Upper lobe of left lung (tissue), 6 donors: ENCODE measurements around the gene AGAP1. TPM values are rescaled to one million over a fixed set of nuclear protein-coding genes. Genes with fewer than 3 reads are reported as not detected.

Experiments used
- ATAC-seq, 2 donors: fragments of 200-7000 bp; cut with Tn5 transposase; one replicate each; pipeline ENCODE4 v1.9.1; 2022; ENCODE audit warnings: mild to moderate bottlenecking in 2 of 2, moderate library complexity in 2 of 2; ENCODE audit not compliant: low FRiP score in 2 of 2
- DNase-seq, 2 donors: peaks; one replicate each; pipeline ENCODE4 v3.0.0-alpha.2; 2019 to 2020
- H3K27ac ChIP-seq, 4 donors: fragments of 200-600 bp; sonication (generic); one replicate each; pipeline ENCODE4 v1.5.1; 2016 to 2019
- H3K27me3 ChIP-seq, 4 donors: fragments of 200-600 bp; sonication (generic); one replicate each; pipeline ENCODE4 v1.5.1; 2017 to 2019
- H3K36me3 ChIP-seq, 4 donors: fragments of 200-600 bp; sonication (generic); one replicate each; pipeline ENCODE4 v1.5.1; 2016 to 2019
- H3K4me1 ChIP-seq, 4 donors: fragments of 200-600 bp; sonication (generic); one replicate each; pipeline ENCODE4 v1.5.1; 2018 to 2019
- H3K4me3 ChIP-seq, 4 donors: fragments of 200-600 bp; sonication (generic); one replicate each; pipeline ENCODE4 v1.5.1; 2017 to 2019; ENCODE audit warnings: mild to moderate bottlenecking in 2 of 4, moderate library complexity in 1 of 4
- H3K9me3 ChIP-seq, 4 donors: fragments of 200-600 bp; sonication (generic); one replicate each; pipeline ENCODE4 v1.5.1; 2018 to 2019
- CTCF ChIP-seq, 6 experiments: fragments of 450-650 bp in 4 of 6; fragments of 200-600 bp in 2 of 6; sonication (generic) in 2 of 6; IDR thresholded peaks; one replicate each; pipeline ENCODE4 v1.5.1; 2016 to 2019; ENCODE audit warnings: antibody characterized with exemption in 6 of 6
- EP300 ChIP-seq, 4 donors: sonication (generic); formaldehyde crosslinking; IDR thresholded peaks; one replicate each; pipeline ENCODE4 v1.5.1; 2017; ENCODE audit warnings: antibody characterized with exemption in 4 of 4, control low read depth in 2 of 4
- POLR2A ChIP-seq, 4 donors: fragments of 450-650 bp; IDR thresholded peaks; one replicate each; pipeline ENCODE4 v1.5.1; 2016 to 2017; ENCODE audit warnings: antibody characterized with exemption in 4 of 4, mild to moderate bottlenecking in 2 of 4
- POLR2AphosphoS5 ChIP-seq, 2 donors: sonication (generic); formaldehyde crosslinking; IDR thresholded peaks; one replicate each; pipeline ENCODE4 v1.5.1; 2017; ENCODE audit warnings: antibody characterized with exemption in 2 of 2
- WGBS, 2 donors: methylation state at CpG; one replicate each; pipeline ENCODE4 v1.1.5; 2017 to 2018; 5-methylcytosine and 5-hydroxymethylcytosine counted together
- total RNA-seq, 6 donors: library from RNA; depleted of rRNA in 4 of 6; stranded (reverse); fragments of >200 nt in 4 of 6; gene quantifications; one replicate each; pipeline versions ENCODE4 v1.1.0 to v1.2.1, GENCODE V29; 2016 to 2021
- donor health status: DM: no; HTN: no; CAD: no; lungs with moderate emphysema.
- donor health status: DM: no; HTN: yes; CAD: no; lungs with severe emphysema.

Gene AGAP1
- total RNA-seq, 6 donors from 2014 or later = 25.5 to 45.1 (median 30.7) TPM

DNA sequence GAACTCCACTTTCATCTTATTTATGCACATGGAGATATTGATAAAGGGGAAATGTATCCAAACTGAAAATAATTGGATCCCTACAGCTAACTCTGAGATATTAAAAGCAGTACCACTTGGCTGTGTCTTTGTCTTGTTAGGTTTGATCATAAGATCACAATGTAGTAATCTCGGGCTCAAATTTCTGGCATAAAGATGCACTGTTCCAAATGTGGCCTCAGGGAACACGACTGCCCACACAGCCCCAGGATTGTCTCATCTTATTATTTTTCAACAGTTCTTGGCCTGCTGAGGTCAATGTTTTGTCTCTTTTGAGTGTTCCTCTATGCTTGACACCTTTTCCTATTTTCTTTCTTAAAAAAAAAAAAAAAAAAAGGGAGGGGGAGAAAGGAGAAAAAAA is 560.3 kb downstream of the AGAP1 start:
- no peaks in the 10 kb centered on the region for H3K4me1 ChIP-seq
- no peaks in the 10 kb centered on the region for H3K27me3 ChIP-seq
- WGBS, 2 donors = 81 to 88% methylated on average over 2 of the region's 2 CpGs
- no peak overlapping the region for H3K4me3 ChIP-seq
- peaks cover 0 to 5% (median 0%) of the 10 kb centered on the region in 4 donors for H3K9me3 ChIP-seq
- H3K36me3 ChIP-seq = peaks cover 0 to 9% (median 4%) of the 10 kb centered on the region in 4 donors
- DNase-seq = no peak
- H3K27ac ChIP-seq = no peak overlapping the region
- TF ChIP-seq POLR2AphosphoS5 (IDR thresholded peaks at IDR 0.05) = no peak
- TF ChIP-seq EP300 (IDR thresholded peaks at IDR 0.05) = no peak
- TF ChIP-seq CTCF (IDR thresholded peaks at IDR 0.05) = no peak
- TF ChIP-seq POLR2A (IDR thresholded peaks at IDR 0.05) = no peak
- peak in 1 of 2 donors; percentile 74 for ATAC-seq

DNA sequence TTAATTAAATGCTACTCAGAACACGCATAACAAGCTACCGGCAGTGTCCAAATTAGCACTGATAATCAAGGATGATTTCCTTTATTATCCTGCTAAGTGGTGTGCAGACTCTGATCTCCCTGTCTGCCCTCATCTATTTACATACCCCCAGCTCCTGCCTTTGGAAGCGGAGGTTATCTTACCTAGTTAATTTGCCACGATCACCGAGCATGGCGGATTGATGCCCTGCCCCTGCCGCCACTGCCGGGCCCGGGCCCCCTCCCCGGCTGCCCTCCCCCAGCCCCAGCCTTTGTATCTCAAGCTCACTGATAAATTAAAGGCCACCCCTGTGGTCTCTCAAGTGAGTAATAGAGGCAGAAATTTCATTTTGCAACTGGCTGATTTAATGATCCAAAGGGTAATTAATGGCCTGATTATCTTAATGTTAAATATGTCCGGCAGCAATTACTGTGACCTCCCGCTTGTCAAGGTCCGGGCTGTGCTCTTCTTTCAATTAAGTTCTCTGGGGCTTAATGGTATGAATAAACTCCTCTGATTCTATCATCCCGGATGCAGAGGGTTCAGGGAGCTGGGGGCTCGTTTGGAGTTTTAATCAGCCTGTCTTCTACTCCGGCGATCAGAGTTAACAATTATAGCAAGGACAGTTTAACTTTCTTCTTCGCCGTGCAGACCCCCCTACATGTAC is 560.9 kb downstream of the AGAP1 start:
- no peaks in the 10 kb centered on the region for H3K4me1 ChIP-seq
- peaks cover 0 to 5% (median 0%) of the 10 kb centered on the region in 4 donors for H3K9me3 ChIP-seq
- H3K27me3 ChIP-seq = no peaks in the 10 kb centered on the region
- ATAC-seq = no peak
- TF ChIP-seq POLR2A (IDR thresholded peaks at IDR 0.05) = no peak
- TF ChIP-seq POLR2AphosphoS5 (IDR thresholded peaks at IDR 0.05) = no peak
- TF ChIP-seq EP300 (IDR thresholded peaks at IDR 0.05) = no peak
- no peak for TF ChIP-seq CTCF (IDR thresholded peaks at IDR 0.05)
- 83 to 85% methylated on average over 19 of the region's 19 CpGs for WGBS, 2 donors
- peaks cover 0 to 7% (median 2%) of the 10 kb centered on the region in 4 donors for H3K36me3 ChIP-seq
- no peak overlapping the region for H3K27ac ChIP-seq
- H3K4me3 ChIP-seq = no peak overlapping the region
- DNase-seq = peak in 1 of 2 donors; percentile 41

DNA sequence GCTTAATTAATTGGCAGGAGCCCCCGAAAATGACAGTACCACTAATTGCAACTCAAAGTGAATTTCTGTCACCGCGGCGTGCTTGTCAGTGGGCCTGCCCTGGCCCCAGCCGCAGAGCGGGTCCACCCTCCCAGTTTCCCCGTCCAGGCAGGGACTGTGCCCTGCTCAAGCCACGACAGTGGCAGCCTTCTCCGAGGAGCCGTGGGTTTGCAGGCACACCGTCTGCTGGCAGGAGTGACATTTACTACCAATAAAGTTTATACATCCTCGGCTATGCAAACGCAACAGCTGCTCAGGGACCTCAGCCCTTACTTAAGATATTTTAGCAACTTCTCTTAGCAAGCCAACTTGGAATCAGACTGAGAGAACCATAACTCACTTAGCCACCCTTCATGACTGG is 561.6 kb downstream of the AGAP1 start:
- DNase-seq = peak in 1 of 2 donors; percentile 40
- Histone ChIP-seq H3K27me3 (no peaks in the 10 kb centered on the region), H3K9me3 (peaks cover 0 to 5% (median 0%) of the 10 kb centered on the region in 4 donors), H3K27ac (no peak overlapping the region), H3K4me1 (no peaks in the 10 kb centered on the region), H3K4me3 (no peak overlapping the region), H3K36me3 (peaks cover 0 to 7% (median 0%) of the 10 kb centered on the region in 4 donors)
- WGBS, 2 donors = 88 to 89% methylated on average over 13 of the region's 13 CpGs
- TF ChIP-seq CTCF (IDR thresholded peaks at IDR 0.05) = no peak
- TF ChIP-seq POLR2A (IDR thresholded peaks at IDR 0.05) = no peak
- no peak for TF ChIP-seq EP300 (IDR thresholded peaks at IDR 0.05)
- TF ChIP-seq POLR2AphosphoS5 (IDR thresholded peaks at IDR 0.05) = no peak
- no peak for ATAC-seq

DNA sequence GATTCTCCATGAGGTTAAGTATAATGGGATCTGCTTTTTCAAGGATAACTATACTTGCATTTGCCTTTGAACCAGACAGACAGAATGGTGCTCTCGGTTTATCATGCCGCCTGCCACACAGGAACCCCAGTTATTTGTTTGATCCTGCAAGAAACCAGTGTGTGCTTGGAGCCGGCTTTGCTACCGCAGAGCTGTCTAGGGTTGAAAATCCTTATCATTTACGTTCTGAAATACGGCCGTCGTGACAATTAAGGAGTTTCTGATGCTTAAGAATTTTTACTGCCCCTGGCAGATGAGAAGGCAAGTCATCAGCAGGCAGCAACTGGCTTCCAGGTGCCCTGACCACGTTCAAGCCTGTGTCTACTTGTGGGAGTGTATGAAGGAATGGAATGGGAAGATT is 562.3 kb downstream of the AGAP1 start:
- H3K4me3 ChIP-seq = no peak overlapping the region
- H3K9me3 ChIP-seq = peaks cover 0 to 5% (median 0%) of the 10 kb centered on the region in 4 donors
- peaks cover 0 to 4% (median 0%) of the 10 kb centered on the region in 4 donors for H3K36me3 ChIP-seq
- H3K27me3 ChIP-seq = no peaks in the 10 kb centered on the region
- no peak for DNase-seq
- no peak for ATAC-seq
- no peak overlapping the region for H3K27ac ChIP-seq
- H3K4me1 ChIP-seq = no peaks in the 10 kb centered on the region
- WGBS, 2 donors = 93 to 94% methylated on average over 9 of the region's 9 CpGs
- TF ChIP-seq EP300 (IDR thresholded peaks at IDR 0.05) (no peak), POLR2A (IDR thresholded peaks at IDR 0.05) (no peak)

DNA sequence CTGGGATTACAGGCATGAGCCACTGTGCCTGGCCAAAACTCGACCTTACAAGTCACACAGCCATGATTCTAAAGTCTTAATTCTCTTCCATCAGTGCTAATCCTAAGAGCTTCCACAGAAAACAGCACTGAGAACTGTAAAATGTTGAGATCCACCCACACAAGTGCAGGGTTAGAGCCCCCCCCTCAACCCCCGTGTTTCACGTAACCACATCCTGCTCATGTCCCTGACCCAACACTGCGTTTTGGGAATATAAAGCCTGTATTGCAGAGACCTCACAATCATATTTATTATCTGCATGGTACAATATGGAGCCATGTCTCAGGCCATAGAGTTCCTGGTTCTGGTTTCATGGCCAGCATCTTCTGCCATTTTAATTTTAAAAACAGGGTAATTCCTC is 563.5 kb downstream of the AGAP1 start:
- no peak overlapping the region for H3K4me3 ChIP-seq
- no peaks in the 10 kb centered on the region for H3K27me3 ChIP-seq
- H3K9me3 ChIP-seq = peaks cover 0 to 5% (median 0%) of the 10 kb centered on the region in 4 donors
- no peaks in the 10 kb centered on the region for H3K36me3 ChIP-seq
- no peaks in the 10 kb centered on the region for H3K4me1 ChIP-seq
- H3K27ac ChIP-seq = no peak overlapping the region
- 79 to 88% methylated on average over 4 of the region's 4 CpGs for WGBS, 2 donors
- no peak for ATAC-seq
- DNase-seq = no peak
- no peak for TF ChIP-seq POLR2AphosphoS5 (IDR thresholded peaks at IDR 0.05)
- no peak for TF ChIP-seq CTCF (IDR thresholded peaks at IDR 0.05)
- TF ChIP-seq EP300 (IDR thresholded peaks at IDR 0.05) = no peak
- TF ChIP-seq POLR2A (IDR thresholded peaks at IDR 0.05) = no peak
